HL-60 (cell line): ENCODE results near the gene TNFSF15.
"Not testable (repeated sequence)": the region's sequence is repeated elsewhere in the genome, so short reads cannot be mapped to it uniquely, and the experiment has no call there.

Experiments used
- DNase-seq, 2 experiments: peaks; one replicate each; pipeline ENCODE4 v3.0.0-alpha.2; 2010 to 2020; ENCODE audit warnings: low read depth in 1 of 2, low spot score in 1 of 2
- H3K27ac ChIP-seq: fragments of 250-450 bp; sonication (Bioruptor Pico); replicated peaks from 2 replicates; pipeline ENCODE4 v1.5.1; 2020; ENCODE audit warnings: mild to moderate bottlenecking, moderate library complexity
- H3K27me3 ChIP-seq: fragments of 250-450 bp; sonication (Bioruptor Pico); 2 replicates; pipeline ENCODE4 v1.5.1; 2021; ENCODE audit warnings: mild to moderate bottlenecking, moderate library complexity; ENCODE audit not compliant: insufficient read depth, poor library complexity, severe bottlenecking
- H3K4me3 ChIP-seq: replicated peaks from 2 replicates; pipeline ENCODE4 v1.5.1; 2011; ENCODE audit warnings: mild to moderate bottlenecking, control low read depth, low read length; ENCODE audit not compliant: insufficient read depth
- CTCF ChIP-seq: IDR thresholded peaks from one replicate; pipeline ENCODE4 v1.5.1; 2011; ENCODE audit warnings: low read length, control low read depth, inconsistent platforms; ENCODE audit not compliant: insufficient read depth
- GABPA ChIP-seq: IDR thresholded peaks from 2 replicates; pipeline ENCODE4 v1.6.1; 2012; ENCODE audit warnings: low read depth
- POLR2AphosphoS5 ChIP-seq: IDR thresholded peaks from 2 replicates; pipeline ENCODE4 v1.6.1; 2012; ENCODE audit warnings: low read depth
- REST ChIP-seq: IDR thresholded peaks from 2 replicates; pipeline ENCODE4 v1.6.1; 2012; ENCODE audit warnings: low read depth; ENCODE audit not compliant: insufficient replicate concordance
- SPI1 ChIP-seq: IDR thresholded peaks from 2 replicates; pipeline ENCODE4 v1.6.1; 2012; ENCODE audit warnings: low read depth, mild to moderate bottlenecking, borderline replicate concordance

Gene TNFSF15

GRCh38 chr9:114737118-114737517 lies 68.7 kb downstream of the TNFSF15 start:
- Histone ChIP-seq H3K4me3 (no peak overlapping the region), H3K27ac (no peak overlapping the region), H3K27me3 (peaks cover 11% of the 10 kb centered on the region)
- no peak for TF ChIP-seq SPI1
- no peak for TF ChIP-seq REST
- no peak for TF ChIP-seq CTCF
- TF ChIP-seq GABPA, result no peak
- TF ChIP-seq POLR2AphosphoS5, result no peak
- no peak for DNase-seq

GRCh38 chr9:114735704-114736103 lies 70.1 kb downstream of the TNFSF15 start:
- H3K27ac ChIP-seq, result no peak overlapping the region

GRCh38 chr9:114735139-114735538 lies 70.7 kb downstream of the TNFSF15 start:
- H3K27me3 ChIP-seq, result peaks cover 11% of the 10 kb centered on the region
- not testable (repeated sequence) for H3K27ac ChIP-seq, DNase-seq, H3K4me3 ChIP-seq

More at GRCh38 chr9:114735704-114736103, 70.1 kb downstream of the TNFSF15 start:
- Histone ChIP-seq H3K4me3 (no peak overlapping the region), H3K27me3 (peaks cover 11% of the 10 kb centered on the region)
- TF ChIP-seq REST, result no peak
- TF ChIP-seq POLR2AphosphoS5, result no peak
- no peak for TF ChIP-seq SPI1
- no peak for TF ChIP-seq CTCF
- DNase-seq, result no peak
